SH-SY5Y (cell line): ENCODE results near the gene UBD.

Experiments used
- GATA2 ChIP-seq: IDR thresholded peaks from 2 replicates; pipeline ENCODE4 v1.6.1; 2011; ENCODE audit warnings: mild to moderate bottlenecking, low read depth, low read length
- GATA3 ChIP-seq: IDR thresholded peaks from 2 replicates; pipeline ENCODE4 v1.6.1; 2011; ENCODE audit warnings: low read depth, mild to moderate bottlenecking, low read length, moderate library complexity

Gene UBD

GRCh38 chr6:29577544-29577943 is 18.0 kb upstream of the UBD start:
- TF ChIP-seq GATA2 (no peak), GATA3 (no peak)

DNA sequence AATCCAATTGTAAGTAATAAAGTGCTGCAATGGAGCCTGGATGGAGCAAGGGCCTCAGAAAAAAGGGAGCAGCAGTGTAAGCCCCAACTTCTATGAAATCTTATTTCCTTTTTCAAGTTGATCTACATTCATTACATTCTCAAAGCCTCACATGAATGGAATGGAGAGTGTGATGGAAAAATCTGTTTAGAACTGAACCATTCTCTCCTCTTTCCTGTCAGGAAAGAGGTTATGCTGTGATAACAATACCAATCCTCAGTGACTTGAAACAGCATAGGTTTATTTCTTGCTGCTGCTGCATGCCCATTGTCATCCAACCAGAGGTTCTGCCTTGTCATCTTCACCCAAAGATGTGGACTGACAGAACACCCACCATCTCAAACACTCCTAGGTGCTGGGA is 16.5 kb upstream of the UBD start:
- TF ChIP-seq GATA3 (no peak), GATA2 (no peak)

DNA sequence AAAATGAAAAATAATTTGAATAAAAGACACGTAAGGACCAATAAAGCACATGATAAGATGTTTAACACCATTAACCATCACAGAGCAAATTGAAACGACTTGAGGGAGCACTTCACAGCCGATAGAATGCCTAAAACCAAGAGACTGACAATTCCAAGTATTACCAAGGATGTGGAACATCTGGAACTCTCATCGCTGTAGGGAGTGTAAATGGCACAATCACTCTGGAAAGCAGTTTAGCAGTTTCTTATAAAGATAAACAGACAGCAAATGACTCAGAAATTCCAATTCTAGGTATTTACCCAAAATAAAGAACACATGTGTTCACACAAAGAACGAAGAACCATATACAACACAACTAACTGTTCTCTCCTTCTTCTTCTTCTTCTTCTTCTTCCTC is 8.5 kb upstream of the UBD start:
- TF ChIP-seq GATA3 (no peak), GATA2 (no peak)

DNA sequence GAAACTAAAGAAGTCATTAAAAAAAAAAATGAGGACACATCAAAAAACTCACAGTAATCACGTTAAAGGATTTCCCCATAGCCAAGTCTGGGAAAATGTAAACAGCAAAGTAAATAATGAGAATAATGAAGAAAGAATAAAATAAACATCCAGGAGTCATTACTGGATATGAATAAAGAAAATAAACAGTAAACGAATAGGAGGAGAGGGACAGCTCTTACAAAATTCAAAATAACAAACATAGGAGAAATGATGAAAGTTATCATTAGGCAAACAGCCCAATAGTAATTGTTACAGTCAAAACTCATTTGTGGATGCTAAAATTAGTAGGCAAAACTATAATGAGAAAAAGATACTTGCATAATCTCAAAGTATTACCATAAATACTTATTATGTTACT is 8.0 kb upstream of the UBD start:
- no peak for TF ChIP-seq GATA2

DNA sequence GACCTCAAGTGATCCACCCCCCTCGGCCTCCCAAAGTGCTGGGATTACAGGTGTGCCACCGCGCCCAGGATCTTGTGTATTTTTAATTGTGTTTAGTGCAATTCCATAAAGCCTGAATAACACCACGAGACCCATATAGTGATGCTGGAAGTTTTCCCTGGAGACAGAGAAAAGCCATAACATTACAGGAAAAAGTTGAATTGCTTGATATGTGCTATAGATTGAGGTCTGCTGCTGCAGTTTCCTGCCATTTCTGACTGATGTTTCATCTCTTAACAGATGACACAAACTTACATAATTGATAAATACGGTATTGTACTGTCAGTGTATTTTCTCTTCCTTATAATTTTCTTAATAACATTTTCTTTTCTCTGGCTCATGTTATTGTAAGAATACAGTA is 7.3 kb upstream of the UBD start:
- TF ChIP-seq GATA3, result no peak
- no peak for TF ChIP-seq GATA2

GRCh38 chr6:29564875-29565274 is 5.3 kb upstream of the UBD start:
- TF ChIP-seq GATA2 (no peak), GATA3 (no peak)

DNA sequence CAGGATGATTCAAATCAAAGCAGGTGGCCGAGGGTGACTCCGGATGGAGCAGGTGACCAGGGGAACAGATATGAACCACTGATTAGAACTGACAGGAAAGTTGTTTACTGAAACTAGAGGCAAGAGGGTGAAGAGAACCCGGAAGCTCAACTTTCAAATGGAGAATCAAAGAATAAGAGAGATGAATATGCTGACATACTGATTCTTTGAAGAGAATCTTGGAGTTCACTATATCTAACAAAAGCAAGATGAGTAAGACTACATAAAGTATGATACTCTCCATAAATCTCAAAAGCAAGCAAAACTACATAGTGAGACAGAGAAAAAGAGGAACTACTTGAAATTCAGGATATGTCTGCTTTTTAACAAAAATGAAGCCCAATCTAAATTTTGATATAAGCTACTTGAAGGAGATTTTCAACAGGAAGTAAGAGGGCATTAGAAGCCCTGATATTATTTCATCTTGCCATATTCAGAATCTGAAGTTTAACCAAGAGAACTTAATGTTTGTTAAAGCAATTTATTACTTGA is 4.0 kb upstream of the UBD start:
- no peak for TF ChIP-seq GATA2
- no peak for TF ChIP-seq GATA3

DNA sequence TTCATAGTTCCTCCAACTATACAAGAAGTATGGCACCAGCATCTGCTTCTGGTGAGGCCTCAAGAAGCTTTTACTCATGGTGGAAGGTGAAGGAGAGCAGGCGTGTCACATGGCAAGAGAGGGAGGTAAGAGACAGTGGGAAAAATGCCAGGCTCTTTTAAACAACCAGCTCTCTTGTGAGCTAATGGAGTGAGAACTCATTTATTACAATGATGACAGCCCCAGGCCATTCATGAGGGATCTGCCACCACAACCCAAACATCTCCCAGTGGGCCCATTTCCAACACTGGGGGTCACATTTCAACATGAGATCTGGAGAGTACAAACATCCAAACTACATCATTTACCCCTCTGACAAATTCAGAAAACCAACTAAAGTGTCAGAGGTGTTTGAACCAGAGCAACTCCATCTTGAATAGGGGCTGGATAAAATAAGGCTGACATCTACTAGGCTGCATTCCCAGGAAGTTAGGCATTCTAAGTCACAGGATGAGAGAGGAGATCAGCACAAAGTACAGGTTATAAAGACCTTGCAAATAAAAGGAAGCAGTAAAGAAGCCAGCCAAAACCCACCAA is 2.2 kb upstream of the UBD start:
- no peak for TF ChIP-seq GATA2
- no peak for TF ChIP-seq GATA3

DNA sequence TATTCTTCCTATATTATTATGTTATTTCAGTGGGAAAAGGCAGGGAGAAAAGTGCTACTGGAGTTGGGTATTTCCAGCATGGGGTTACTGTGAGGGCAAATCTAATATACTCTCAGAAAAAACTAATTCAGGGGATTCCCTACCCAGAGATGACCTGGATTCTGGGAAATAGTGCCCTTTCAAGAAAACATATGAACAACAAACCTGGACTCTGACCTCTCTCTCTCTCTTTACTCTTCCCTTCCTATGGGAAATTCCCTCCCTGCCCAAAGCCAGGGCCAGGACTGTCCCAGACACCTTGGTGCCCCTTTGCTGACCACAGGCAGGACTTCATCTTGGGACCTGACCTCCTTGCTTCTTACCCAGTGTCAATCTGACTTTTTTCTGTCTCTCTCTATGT is 1.6 kb upstream of the UBD start:
- no peak for TF ChIP-seq GATA2
- TF ChIP-seq GATA3, result no peak

- no peak for TF ChIP-seq GATA2
Measured at GRCh38 chr6:29558439-29559079, 973 bp downstream of the UBD start.

DNA sequence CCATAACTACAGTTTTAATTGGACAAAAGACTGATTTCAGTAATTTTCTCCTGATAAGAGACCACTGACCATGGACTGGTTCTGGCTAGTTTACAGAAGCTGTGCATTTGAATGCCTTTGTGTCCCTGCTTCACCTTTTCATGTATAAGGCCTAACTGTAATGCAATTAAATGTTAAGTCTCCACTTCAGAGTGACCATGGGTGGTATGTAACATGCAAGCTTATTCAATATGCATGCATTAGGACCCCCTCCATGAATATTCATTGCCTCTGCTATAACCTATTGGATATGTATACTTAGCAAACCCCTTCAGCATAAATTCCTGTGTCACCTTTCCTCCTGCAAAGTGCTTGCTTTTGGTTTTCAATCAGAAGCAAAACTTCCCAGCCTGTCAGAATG is 2.2 kb downstream of the UBD start:
- TF ChIP-seq GATA3 (no peak), GATA2 (no peak)

- no peak for TF ChIP-seq GATA3
- no peak for TF ChIP-seq GATA2
Measured at GRCh38 chr6:29554764-29555163, 4.8 kb downstream of the UBD start.

GRCh38 chr6:29553268-29554057 is 6.1 kb downstream of the UBD start:
- TF ChIP-seq GATA3, result no peak
- no peak for TF ChIP-seq GATA2

DNA sequence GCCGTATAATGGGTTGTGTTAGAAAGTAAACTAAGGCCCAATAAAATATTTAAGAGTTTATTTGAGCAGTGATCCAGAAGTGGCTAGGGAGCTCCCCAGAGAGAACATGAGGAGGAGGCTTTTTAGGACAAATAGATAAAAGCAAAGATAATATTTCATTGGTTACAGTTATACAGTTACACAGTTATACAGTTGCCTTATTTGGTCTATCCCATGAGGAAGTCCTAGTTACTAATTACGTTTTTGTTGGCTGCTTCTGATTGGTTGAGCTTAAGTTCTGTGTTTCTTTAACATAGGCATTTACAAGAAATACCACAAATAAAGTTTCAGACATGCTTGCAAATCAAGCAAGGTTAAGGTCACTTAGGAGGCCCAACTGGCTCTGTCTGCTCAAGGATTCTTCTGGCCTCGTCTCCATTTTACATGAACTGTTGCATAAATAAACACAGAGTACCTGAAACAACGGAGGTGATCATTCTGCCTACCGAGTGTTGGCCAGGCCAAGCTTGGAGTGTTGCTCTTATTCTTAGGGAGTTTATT is 7.0 kb downstream of the UBD start:
- TF ChIP-seq GATA3 (no peak), GATA2 (no peak)

- no peak for TF ChIP-seq GATA2
- no peak for TF ChIP-seq GATA3
Measured at GRCh38 chr6:29547573-29547972, 12.0 kb downstream of the UBD start.
